Left renal cortex interstitium (tissue), 4 donors: ENCODE data around the gene CMTM5. TPM values are rescaled to one million over a fixed set of nuclear protein-coding genes. Genes with fewer than 3 reads are reported as not detected.

Source experiments
- DNase-seq, 4 donors: peaks; one replicate each; pipeline ENCODE4 v3.0.0-alpha.2; 2013; ENCODE audit warnings: low read depth in 4 of 4, low spot score in 2 of 4, missing footprints in 1 of 4
- polyA plus RNA-seq, 4 donors: library from polyadenylated mRNA; unstranded; fragments of 120-200 nt; gene quantifications; one replicate each; pipeline ENCODE4 v1.2.1, GENCODE V29; 2013; ENCODE audit not compliant: insufficient read length in 4 of 4

The CMTM5 gene, protein sequence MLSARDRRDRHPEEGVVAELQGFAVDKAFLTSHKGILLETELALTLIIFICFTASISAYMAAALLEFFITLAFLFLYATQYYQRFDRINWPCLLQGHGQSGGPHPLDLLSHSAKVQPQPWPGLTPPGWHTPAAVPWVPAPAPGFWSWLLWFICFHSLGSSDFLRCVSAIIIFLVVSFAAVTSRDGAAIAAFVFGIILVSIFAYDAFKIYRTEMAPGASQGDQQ
- polyA plus RNA-seq: 1 to 10 TPM; 1.5 to 3.2 (median 2.7) TPM

DNA sequence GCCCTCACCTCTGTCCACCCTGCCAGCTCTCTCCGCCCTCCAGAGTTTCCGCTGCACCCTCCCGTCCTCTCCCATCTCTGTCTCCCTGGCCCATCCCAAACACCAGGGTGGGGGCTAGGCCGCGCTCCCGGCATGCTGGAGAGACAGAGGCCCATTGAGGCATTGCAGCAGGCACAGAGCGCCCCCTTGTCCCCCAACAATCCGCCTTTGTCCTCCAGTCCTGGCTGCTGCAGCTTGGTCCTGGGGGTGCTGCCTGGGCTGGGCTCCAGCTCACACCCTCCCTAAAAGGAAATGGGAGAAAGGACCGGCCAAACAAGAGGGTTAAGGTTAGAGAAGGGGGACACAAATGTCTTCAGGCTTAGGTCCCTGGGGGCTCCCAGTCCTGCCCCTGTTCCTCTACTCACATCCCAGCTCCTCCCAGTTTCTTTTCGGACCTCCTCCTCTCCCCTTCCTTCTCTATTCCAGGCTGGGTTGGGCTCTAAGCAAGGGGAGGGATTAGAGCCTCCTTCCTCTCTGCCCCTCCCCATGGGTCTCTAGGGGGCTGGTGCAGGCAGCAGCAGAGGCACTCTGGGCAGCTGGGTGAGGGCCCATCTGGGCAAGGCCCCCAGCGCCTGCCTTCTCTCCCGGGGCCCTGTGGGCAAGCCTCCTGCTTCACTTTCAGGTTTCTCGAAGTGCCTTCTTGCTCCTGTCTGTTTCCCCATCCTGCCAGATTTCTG, at the start of gene CMTM5:
Gene CMTM5, plus strand, starts transcription at position 565 of the 716 bp plus-strand sequence. CDS start 206 bp downstream, outside the sequence.
- DNase-seq: no peak

DNA sequence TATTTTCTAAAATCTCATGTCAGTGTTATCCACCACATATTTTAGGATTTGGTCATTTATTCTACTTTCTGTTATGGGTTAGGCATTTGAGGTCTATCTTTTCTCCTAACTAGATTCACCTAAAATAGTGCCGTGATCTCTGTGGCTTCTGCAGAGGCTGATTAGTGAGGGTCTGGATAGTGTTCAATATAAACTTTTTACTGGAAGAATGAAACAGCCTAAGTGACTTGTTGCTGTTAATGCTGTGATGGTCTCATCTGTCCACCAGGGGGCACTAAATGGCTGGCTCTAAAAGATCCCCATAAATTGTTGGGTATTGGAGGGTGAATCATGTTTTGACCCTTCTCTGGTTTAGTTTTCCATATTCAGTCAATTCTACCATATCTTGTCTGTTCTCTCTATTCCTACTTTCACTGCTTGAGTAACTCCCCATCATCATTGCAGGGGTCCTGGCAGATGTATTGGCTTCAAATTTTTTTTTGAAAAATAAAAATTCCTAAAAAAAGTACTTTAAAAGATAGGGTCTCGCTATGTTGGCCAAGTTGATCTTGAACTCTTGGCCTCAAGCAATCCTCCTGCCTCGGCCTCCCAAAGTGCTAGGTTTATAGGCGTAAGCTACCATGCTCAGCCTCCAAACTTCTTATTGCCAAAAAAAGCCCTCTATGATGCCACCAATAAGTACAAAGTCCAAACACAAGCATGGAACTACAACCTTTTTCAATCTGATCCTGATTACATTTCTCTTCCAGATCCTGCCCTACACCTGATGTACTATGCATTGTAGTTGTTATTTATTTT, 48.7 kb upstream of the CMTM5 start:
- peak in 3 of 4 donors; percentile 46 to 74 (median 47) for DNase-seq

DNA sequence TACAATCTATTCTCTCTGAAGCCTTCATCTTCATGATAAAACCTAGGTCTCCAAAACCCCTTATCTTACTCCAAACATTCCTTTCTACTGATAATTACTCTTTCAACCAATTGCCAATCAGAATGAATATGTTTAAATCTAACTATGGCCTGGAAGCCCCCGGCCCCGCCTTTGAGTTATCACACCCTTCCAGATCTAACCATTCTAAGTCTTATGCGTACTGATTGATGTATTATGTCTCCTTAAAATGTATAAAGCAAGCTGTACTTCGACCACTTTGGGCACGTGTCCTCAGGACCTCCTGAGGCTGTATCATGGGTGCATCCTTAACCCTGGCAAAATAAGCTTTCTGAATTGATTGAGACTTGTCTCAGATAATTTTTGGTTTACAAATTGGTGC, 41.2 kb upstream of the CMTM5 start:
- DNase-seq: no peak

DNA sequence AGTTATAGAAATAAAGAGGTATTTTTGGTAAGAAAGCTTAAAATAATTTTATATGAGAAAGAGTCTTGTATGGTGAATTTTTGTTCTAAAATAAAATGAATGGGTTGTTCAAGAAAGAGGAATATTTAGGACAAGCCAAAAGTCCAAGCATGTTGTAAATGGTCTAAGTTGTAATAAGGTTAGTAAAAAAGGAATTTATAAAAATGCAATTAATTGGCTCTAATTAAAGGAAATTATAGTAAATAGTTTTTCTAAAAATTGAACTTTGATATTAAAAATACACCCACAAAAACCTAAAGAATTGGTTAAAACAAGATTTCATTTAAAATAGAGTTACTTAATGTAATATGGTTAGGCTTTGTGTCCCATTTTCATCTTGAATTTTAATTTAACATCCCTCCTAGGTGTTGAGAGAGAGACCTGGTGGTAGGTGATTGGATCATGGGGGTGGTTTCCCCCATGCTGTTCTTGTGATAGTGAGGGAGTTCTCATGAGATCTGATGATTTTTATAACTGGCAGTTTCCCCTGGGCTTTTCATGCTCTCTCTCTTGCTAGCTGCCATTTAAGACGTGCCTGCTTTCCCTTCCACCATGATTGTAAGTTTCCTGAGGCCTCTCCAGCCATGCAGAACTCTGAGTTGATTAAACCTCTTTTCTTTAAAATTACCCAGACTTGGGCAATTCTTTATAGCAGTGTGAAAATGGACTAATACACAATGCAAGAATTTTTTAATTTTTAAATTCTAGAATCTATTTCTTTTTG, 37.2 kb upstream of the CMTM5 start:
- DNase-seq: no peak

DNA sequence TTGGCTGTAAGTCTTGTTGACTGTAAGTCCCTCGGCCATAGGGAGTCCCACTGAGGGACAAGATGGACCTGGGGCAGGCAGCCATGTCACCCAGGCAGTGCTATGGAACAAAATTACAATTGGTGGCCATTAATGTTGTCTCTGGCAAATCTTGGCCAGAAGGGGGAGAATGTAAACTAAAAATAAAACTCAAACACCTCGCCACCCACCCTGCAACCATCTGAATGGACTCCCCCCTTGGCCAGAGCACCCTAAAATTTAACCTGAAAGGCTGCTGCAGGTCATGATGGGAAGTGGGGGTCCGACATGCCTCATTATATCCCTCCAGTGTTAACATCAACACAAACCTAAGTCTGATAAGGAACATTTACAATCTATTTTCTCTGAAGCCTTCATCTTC, 32.4 kb upstream of the CMTM5 start:
- DNase-seq: no peak

DNA sequence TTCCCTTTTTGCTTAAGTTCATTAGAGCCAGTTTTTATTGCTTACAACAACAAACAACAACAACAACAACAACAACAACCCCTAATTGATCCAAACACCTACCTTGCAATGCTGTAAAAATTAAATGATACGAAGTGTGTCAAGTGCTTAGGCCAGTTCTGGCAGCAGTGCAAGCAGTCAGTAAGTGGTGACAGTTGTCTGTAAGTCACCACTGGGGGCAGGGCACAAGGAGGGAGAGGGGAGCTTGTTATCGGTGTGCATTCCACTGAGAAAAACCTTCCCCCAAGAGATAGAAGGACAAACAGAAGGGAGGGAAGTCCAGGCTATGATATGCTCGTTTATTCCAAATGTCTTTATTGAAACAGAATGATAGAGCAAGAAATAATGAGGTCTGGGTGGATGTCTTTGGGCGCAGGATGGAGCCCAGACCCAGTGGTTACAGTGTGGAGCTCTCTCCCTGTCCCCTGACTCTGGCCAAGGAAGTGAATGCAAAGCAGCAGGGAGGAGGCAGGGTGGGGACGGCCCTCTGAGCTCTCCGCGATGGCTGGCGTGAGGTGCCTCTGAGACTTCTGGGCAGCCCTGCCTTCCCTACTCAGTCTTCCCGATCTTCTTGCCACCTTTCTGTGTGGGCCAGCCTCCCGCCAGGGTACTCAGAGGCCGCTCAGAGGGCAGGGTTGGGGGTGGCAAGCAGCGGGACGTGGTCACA, 30.7 kb upstream of the CMTM5 start:
- no peak for DNase-seq

DNA sequence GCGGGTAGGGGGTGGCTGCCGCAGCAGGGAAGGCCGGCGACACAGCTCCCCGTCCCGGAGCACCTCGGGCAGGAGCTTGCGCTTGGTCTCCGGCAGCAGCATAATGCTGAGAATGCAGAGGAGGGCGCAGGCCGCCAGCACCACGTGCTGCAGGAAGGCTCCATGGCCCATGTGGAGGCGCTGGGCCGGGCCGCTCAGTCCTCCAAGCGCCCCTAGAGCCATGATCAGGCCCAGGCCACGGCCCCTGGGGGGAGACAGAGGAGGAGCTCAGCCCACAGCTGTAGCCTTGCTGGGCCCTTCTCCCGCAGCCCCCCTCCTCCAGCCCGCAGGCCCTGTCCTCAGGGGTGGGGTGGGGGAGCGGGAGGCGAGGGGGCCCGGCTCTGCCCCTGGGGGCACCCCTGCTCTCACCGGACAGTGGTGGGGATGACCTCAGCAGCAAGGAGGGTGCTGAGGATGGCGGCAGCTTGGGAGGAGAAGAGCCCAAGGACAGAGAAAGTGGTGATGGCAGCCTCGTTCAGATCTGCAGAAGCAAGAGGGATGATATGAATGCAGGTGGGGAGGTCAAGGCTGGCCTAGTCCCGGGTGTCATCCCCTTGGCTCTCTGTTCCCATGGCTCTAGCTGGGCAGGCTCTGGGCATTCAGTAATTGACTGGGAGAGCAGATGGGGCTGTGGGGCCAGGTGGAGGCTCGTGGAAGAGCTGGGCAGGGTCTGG, 30.0 kb upstream of the CMTM5 start:
- DNase-seq: no peak

DNA sequence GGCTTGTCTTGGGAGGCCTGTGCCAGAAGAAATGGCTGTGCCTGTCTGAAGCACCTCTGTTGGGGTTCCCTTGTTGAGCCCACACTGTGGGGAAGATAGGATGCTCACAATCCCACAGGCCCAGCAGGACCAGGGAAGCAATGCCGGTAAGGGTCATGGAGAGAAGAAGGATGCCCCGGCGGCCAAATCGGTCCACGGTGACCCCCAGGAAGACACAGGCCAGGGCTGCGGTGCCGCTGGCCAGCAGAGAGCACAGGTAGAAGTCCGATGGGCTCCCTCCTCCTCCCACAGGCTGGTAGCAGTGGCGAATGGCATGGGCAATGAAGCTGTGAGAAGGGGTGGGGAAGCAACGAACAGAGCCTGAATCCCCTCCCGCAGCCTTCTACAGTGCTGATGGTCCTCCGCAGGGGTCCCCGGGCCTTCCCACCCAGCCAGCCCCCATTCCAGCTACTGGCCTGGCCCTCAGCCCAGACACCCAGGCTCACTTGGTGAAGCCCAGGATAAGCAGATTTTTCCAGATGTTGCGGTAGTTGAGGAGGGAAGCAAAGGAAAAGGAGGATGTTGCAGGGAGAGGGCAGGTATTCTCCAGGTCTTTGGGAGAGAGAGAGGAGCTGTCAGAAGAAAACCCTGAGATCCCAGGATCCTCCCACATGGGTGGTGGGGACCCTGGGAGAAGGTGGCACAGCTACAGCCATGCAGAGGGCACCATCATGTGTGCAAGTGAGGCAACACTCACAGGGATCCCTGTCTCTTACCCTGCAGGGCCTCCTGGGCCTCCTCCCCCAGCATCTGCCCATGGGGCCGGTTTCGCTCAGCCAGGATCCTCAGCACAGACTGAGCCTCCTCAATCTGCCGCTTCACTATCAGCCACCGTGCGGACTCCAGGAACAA, 29.2 kb upstream of the CMTM5 start:
- DNase-seq: no peak

DNA sequence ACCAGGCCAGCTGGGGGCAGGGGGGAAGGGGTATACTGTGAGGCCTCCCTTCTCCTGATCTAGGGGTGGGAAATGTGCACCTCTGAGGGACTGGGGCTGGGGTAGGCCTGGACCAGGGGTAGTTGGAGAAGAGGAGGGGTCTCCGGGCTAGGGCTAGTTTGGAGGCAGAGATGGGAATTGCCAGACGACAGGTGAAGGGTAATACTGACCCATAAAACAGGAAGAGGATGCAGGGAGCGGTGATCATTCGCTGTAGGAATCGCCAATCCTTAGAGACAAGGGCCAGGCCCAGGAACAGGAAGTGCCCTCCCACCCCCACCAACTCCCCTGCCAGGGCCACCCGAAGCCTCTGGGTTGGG, 28.6 kb upstream of the CMTM5 start:
- DNase-seq: no peak

DNA sequence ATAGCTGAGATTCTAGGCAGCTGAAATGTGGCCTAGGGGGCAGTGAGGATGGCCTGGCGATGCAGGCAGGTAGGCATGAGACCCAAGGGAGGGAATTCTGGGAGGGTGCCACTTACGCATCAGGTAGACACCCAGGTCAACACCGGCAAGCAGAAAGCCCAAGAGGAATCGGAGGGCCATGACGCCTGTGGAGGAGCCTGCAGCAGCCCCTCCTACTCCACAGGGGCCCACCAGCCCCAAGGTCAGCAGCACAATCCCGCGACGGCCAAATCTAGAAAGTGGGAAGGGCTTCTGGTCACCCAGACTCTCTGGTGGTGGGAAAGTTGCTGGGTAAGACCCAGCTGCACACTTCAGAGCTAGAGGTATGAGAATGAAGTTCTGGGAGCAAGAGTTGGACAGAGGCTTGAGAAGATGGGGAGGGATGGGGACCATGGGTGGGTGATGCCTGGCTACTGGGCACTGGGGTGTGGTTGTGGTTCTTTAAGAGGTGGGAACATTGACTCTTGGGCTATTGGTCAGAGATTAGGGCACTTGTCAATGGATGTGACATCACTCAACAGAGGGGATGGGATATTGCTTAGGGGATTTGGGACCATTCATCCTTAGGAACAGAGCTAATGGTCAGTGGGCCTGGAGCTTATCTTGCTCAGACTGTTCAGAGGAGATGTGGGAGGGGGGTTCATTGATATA, 27.5 kb upstream of the CMTM5 start:
- no peak for DNase-seq

DNA sequence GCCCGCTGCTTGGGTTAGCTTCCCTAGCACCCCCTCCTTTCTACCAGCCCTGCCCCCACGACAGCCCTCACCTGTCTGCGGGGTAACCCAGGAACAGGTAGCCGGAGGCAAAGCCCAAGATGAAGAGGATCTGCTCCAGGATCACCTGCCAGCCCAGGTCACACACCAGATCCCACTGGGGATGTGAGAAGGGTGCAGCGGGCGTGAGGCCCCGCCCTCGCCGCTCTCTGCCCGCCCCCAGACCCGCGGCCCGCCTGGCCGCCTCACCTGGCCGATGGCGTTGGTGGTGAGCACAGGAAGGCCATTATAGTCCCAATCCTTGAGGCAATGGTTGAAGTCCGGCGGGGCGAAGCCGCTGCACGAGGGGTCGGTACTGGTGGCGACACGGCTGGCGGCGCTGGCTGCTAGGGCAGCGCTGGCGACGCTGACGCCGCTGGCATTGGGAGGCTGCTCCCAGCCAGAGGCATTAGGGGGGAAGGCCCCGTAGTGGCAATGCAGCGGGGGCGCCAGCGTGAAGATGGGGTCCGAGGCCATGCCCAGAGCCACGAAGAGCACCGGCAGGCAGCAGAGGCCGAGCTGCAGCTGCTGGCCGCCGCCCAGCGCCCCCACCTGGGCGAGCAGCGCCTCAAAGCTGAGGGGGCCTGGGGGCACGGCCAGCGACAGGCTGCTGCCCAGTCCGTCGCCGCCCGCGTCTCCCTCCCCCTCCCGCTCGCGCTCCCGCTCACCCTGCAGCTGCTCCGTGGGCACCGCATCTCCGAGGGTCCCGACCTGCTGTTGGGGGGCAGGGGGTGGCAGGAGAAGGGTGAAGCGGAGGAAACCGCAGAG, 25.0 kb upstream of the CMTM5 start:
- DNase-seq: peak in 2 of 4 donors; percentile 8 to 18

DNA sequence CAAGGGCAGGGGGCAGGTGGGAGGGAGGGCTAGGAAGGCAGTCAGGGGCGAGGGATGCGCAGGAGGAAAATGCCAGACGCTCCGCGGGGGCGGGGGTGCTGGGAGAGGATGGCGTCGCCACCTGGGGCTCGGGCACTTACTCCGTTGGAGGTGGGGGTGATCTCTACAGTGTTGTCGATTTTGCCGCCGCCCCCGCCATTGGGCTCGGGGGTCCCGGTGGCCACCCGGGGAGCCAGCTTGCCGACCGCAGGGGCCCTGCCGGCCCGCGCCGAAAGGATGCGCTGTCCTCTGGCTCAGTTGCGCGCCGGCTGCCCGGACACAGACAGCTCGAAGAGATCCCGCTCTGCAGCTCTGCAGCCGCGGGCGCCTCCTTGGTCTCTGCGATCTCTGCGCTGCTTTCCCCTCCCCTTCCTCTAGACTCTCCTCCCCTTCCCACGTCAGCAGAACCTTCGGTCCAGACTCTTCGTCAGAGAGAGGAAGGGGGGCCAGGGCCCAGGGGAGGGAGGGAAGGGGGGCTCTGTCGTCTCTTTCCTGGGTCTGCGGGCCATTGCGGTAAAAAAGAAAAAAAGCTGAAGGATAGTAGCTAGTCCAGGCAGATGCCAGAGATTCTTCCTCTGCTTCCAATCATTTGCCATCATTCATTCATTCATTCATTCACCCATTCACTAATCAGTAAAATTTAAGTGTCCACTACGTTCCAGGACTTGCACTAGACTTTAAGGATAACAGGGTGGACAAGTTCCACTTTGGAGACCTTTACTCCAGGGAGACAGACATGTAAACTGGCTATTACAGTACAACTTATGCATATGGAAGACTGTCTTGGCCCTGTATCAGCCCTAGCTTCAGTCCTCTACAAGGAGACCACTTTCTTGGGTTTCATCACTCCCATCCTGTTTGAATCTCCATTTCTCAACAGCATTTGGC, 24.1 kb upstream of the CMTM5 start, which contains the start of gene SLC22A17:
Gene SLC22A17, minus strand, starts transcription at position 382 of the 927 bp plus-strand sequence.
- DNase-seq: peak; percentile 67 to 87 (median 73)

DNA sequence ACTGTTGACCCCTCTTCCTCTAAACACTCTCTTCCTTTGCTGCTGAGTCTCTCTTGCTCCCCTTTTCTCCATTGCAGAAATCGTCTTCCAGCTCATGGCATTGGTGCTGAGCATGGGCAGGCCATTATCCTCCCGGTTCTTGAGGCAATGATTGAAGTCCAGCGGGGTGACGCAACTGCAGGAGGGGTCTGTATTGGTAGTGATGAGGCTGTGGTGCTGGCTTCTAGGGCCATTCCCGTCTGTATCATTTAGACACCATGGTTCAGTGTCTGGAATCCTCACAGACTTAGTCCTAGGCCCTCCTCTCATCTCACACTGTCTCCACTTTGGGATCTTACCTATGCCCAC, 23.4 kb upstream of the CMTM5 start:
- no peak for DNase-seq

DNA sequence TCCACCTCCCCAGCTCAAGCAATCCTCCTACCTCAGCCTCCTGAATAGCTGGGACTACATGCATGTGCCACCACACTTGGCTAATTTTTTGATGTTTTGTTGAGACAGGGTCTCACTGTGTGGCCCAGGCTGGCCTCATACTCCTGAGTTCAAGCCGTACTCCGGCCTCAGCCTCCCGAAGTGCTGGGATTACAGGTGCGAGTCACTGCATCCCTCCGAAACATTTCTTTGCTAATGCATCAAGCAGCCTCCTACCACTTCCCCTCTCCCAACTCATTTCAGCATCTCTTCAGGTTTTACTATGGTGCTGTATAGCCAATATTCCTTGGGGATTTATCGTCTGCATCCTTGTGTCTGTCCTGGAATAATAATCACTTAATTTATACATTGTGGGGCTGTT, 21.9 kb upstream of the CMTM5 start:
- DNase-seq: no peak

DNA sequence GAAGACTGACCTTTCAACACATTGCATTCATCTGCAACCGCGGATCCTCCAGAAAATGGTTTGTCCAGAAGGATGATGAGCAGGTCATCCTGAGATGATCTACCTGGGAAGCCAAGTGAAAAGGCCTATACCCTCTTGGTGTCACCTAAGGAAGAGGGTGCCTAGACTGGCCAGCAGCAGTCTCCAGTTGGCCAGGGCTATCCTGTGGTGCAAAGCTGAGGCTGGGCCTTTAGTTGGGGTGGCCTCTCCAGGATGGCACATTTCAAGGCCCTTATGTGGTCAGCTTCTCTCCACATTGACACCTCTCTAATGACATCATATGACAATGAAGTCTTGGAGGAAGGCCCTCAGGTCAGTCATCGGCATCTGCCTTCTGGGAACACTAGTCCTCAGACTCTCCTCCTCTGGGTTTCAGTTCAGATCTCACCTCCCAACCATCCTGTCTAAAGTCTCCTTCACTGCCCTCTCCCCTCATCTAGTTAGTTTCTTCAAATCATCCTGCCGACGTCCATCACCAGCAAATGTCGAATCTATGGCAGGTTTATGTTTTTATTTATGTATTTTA, 20.9 kb upstream of the CMTM5 start:
- no peak for DNase-seq

DNA sequence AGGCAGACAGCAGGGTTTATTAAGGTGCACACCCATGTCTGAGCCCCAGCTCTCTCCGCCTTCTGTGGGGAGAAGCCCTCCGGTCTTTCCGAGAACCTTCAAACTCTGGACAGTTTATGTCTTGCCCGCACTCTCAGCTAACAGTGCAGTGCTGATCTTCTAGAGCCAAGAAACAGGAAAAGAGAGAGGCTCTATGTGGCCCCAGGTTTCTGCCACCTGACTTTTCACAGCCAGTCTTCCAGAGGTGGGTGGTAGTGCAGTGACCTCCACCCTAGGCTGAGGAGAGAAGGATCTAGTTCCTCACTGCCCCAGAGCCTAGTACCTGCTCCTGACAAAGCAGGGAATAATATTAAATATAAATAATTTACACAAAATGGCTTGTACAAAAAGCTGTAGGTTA, 20.2 kb upstream of the CMTM5 start:
- no peak for DNase-seq
